ENCODE data around the gene TEX26. TPM values are rescaled to one million over a fixed set of nuclear protein-coding genes. Genes with fewer than 3 reads are reported as not detected.

The TEX26 gene
- total and polyA plus RNA-seq, 9 of the 15 experiments (the other 6 are each of a cell fraction or from before 2014, with no cell fraction given) = not detected

- H3K4me3 ChIP-seq = no peak overlapping the region
- no peaks in the 10 kb centered on the region for H3K36me3 ChIP-seq (ENCODE audit: control insufficient read depth, insufficient read depth, low read length)
- no peaks in the 10 kb centered on the region for H3K9me1 ChIP-seq (ENCODE audit: control insufficient read depth, insufficient read depth, low read length)
- H3K9ac ChIP-seq (ENCODE audit: insufficient read depth in 1 of 2, low read depth in 2 of 2, low read length in 2 of 2) = no peak overlapping the region
- WGBS (ENCODE audit: insufficient coverage, low coverage, missing lambda C conversion rate) = 0% methylated on average over 2 of the region's 4 CpGs
- in situ Hi-C loops (cut with MboI) (no loop called here), intact Hi-C loops (cut with micrococcal nuclease) (no loop called here)
- no peaks in the 10 kb centered on the region for H3K79me2 ChIP-seq (ENCODE audit: control insufficient read depth, insufficient read depth, low read length)
- ATAC-seq = no peak
- no TSS peak for BruUV-seq (replicated peaks)
- H3K4me1 ChIP-seq (replicated peaks in 1 of 2; ENCODE audit: control insufficient read depth in 2 of 2, insufficient read depth in 2 of 2, low read length in 2 of 2) = no peaks in the 10 kb centered on the region
- H4K20me1 ChIP-seq (replicated peaks; ENCODE audit: control insufficient read depth, insufficient read depth, low read length) = no peaks in the 10 kb centered on the region
- DNase-seq (ENCODE audit: extremely low read depth in 1 of 4, low spot score in 3 of 4) = no peak
- H3K27ac ChIP-seq (ENCODE audit: extremely low read depth, low read depth, low read length) = no peak overlapping the region
- H3K27me3 ChIP-seq (ENCODE audit: control insufficient read depth in 2 of 2, insufficient read depth in 2 of 2, low read length in 2 of 2) = no peaks in the 10 kb centered on the region; a peak in 1 of 5 replicates
- no peak overlapping the region for H2AFZ ChIP-seq (ENCODE audit: low read depth, low read length)
- CTCF ChIA-PET (ENCODE audit: low intra/inter-chr PET ratio) = no interaction called here
- H3K4me2 ChIP-seq (ENCODE audit: insufficient read depth, low read length) = no peak overlapping the region
- POLR2A ChIA-PET = no interaction called here
- FAIRE-seq = no peak
- H3K9me3 ChIP-seq (replicated peaks; ENCODE audit: control insufficient read depth, insufficient read depth, low read depth, low read length) = no peaks in the 10 kb centered on the region
- TF ChIP-seq ZC3H11A (IDR thresholded peaks at IDR 0.05; ENCODE audit: low read depth, low read length) (no peak), CHD7 (IDR thresholded peaks at IDR 0.05; ENCODE audit: low read depth, low read length) (no peak), ZNF589 (CRISPR knock-in tag; IDR thresholded peaks at IDR 0.05; ENCODE audit: low read depth) (no peak), MXD1 (CRISPR knock-in tag; IDR thresholded peaks at IDR 0.05; ENCODE audit: borderline replicate concordance, poor library complexity, severe bottlenecking) (no peak), SAFB2 (IDR thresholded peaks at IDR 0.05; ENCODE audit: borderline replicate concordance, low read depth, low read length, severe bottlenecking) (no peak), MLLT1 (IDR thresholded peaks at IDR 0.05) (no peak), HNRNPUL1 (IDR thresholded peaks at IDR 0.05; ENCODE audit: low read length) (no peak)
These were observed 32.0 kb upstream of the TEX26 start for GRCh38 chr13:30900436-30900835.

Measured in K562 (cell line).